Body of pancreas (tissue), 4 donors: ENCODE measurements around the gene COL6A2. TPM values are rescaled to one million over a fixed set of nuclear protein-coding genes. Genes with fewer than 3 reads are reported as not detected.
"Not testable (repeated sequence)": the region's sequence is repeated elsewhere in the genome, so short reads cannot be mapped to it uniquely, and the experiment has no call there.

Experiments
- ATAC-seq: fragments of 150-250 bp; one replicate; pipeline ENCODE4 v1.9.1; 2016
- DNase-seq, 4 donors: peaks; one replicate each; pipeline ENCODE4 v3.0.0-alpha.2; 2019
- H3K27ac ChIP-seq, 4 donors: fragments of 200-600 bp; sonication (generic); 1 replicate in 3 of 4; 2 replicates in 1 of 4; pipeline versions ENCODE4 v1.5.1 to v1.6.1; 2016 to 2019; ENCODE audit warnings: mild to moderate bottlenecking in 1 of 4, mixed read lengths in 1 of 4, moderate library complexity in 1 of 4
- H3K27me3 ChIP-seq, 2 donors: fragments of 200-600 bp; sonication (generic); one replicate each; pipeline ENCODE4 v1.6.0; 2016; ENCODE audit warnings: mild to moderate bottlenecking in 1 of 2
- H3K36me3 ChIP-seq, 2 donors: fragments of 200-600 bp; sonication (generic); replicated peaks in 1 of 2; 2 replicates each; pipeline ENCODE4 v1.5.1; 2016; ENCODE audit warnings: low read depth in 2 of 2; ENCODE audit not compliant: insufficient read depth in 1 of 2
- H3K4me1 ChIP-seq: fragments of 200-600 bp; sonication (generic); one replicate; pipeline ENCODE4 v1.6.0; 2016
- H3K4me3 ChIP-seq, 2 donors: fragments of 200-600 bp; sonication (generic); 1 replicate in 1 of 2; 2 replicates in 1 of 2; pipeline ENCODE4 v1.5.1; 2016 to 2019
- H3K9me3 ChIP-seq, 3 donors: fragments of 200-600 bp; sonication (generic); 1 replicate in 2 of 3; 2 replicates in 1 of 3; pipeline ENCODE4 v1.5.1; 2016
- POLR2A ChIP-seq, 3 donors: fragments of 450-650 bp; IDR thresholded peaks; one replicate each; pipeline ENCODE4 v1.6.1; 2016; ENCODE audit warnings: antibody characterized with exemption in 3 of 3, mild to moderate bottlenecking in 2 of 3
- WGBS, 2 donors: methylation state at CpG; one replicate each; pipeline ENCODE4 v1.1.5; 2017; 5-methylcytosine and 5-hydroxymethylcytosine counted together
- intact Hi-C: fragments of 100-400 bp; cut with DNase I; formaldehyde crosslinking; loops from one replicate; pipeline ENCODE4 v1.15.1; 2023
- small RNA-seq: library from RNA; depleted of rRNA; stranded (forward); fragments of <200 nt; gene quantifications from one replicate; pipeline ENCODE3, GENCODE V24; 2016
- total RNA-seq, 2 donors: library from RNA; depleted of rRNA; stranded (reverse); fragments of >200 nt; gene quantifications; one replicate each; pipeline ENCODE4 v1.1.0, GENCODE V29; 2016
- TF ChIP-seq, protein P1 (sequence below), 7 experiments: fragments of 450-650 bp in 4 of 7; fragments of 200-600 bp in 3 of 7; sonication (generic) in 3 of 7; IDR thresholded peaks; one replicate each; pipeline ENCODE4 v1.5.1; 2016 to 2019; ENCODE audit warnings: antibody characterized with exemption in 7 of 7

Gene COL6A2
- total RNA-seq, 2 donors from 2014 or later, result 72.1 to 339 TPM

DNA sequence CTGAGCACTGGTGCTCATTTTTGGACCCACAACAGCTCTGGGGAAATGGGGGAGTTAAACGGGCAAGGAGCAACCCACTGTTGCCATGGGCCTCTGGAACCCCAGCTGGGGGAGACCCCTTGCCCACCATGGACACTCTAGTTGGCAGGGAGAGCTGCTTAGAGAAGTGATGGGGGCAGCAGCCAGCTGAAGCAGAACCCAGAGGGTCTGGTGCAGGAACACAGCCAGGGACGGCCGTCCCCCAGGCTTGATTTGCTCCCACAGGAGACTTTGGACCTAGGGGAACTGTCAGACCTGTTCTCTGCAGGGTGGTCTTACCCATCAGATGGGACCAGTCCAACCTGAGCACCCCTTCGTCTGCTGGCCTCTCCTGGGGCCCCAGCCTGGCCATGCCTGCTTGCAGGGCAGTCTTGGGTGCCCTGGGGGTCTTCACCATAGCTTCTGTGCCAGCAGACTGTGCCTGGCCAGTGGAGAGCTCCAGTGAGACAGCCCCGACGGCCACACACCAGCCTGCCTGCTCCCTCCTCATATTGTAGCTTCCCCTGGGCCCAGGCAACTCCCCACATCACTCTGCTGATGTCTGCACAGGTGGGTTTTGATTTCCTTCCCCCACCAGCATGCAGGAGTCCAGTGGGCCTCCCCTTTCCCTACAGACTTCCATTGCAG lies 75.1 kb downstream of the COL6A2 start:
- TF ChIP-seq, protein P1, sequence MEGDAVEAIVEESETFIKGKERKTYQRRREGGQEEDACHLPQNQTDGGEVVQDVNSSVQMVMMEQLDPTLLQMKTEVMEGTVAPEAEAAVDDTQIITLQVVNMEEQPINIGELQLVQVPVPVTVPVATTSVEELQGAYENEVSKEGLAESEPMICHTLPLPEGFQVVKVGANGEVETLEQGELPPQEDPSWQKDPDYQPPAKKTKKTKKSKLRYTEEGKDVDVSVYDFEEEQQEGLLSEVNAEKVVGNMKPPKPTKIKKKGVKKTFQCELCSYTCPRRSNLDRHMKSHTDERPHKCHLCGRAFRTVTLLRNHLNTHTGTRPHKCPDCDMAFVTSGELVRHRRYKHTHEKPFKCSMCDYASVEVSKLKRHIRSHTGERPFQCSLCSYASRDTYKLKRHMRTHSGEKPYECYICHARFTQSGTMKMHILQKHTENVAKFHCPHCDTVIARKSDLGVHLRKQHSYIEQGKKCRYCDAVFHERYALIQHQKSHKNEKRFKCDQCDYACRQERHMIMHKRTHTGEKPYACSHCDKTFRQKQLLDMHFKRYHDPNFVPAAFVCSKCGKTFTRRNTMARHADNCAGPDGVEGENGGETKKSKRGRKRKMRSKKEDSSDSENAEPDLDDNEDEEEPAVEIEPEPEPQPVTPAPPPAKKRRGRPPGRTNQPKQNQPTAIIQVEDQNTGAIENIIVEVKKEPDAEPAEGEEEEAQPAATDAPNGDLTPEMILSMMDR (IDR thresholded peaks at IDR 0.05), result no peak
- no peak for TF ChIP-seq POLR2A (IDR thresholded peaks at IDR 0.05)
- no peaks in the 10 kb centered on the region for H3K9me3 ChIP-seq
- H3K4me3 ChIP-seq, result no peak overlapping the region
- intact Hi-C loops, result no loop called here
- DNase-seq (no peak), ATAC-seq (no peak)
- no peaks in the 10 kb centered on the region for H3K36me3 ChIP-seq
- H3K27me3 ChIP-seq, result no peaks in the 10 kb centered on the region
- H3K27ac ChIP-seq, result no peak overlapping the region
- WGBS, 2 donors, result 79% methylated on average over 6 of the region's 6 CpGs; no CpG with 5 or more reads in 1 of the 2 donors
- no peaks in the 10 kb centered on the region for H3K4me1 ChIP-seq

DNA sequence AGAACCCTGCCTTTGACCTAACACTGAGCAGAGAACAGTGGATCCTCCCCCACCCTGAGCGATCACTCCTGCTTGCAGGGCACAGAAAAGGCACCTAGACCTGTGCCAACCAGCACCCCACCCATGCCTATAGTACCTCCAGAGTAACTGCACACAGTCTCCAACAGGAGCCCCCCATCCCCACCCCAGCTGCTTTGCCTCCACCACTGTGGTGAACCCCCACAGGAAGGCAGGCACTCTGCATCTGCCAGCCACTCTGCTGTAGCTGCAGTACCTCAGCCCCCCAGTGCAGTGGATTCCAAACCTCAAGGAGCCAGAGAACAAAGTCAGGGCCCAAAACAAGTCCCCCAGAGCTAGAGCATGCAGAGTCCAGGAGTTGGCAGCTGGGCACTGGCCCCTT lies 75.7 kb downstream of the COL6A2 start:
- H3K4me3 ChIP-seq, result no peak overlapping the region
- whole genome bisulfite sequencing, 2 donors, result 100% methylated on average over 1 of the region's 1 CpG
- no peak for DNase-seq

GRCh38 chr21:46176443-46177129 lies 78.7 kb downstream of the COL6A2 start:
- H3K4me3 ChIP-seq, H3K36me3 ChIP-seq, ATAC-seq, DNase-seq, H3K27ac ChIP-seq, H3K4me1 ChIP-seq, intact Hi-C loops, H3K9me3 ChIP-seq, H3K27me3 ChIP-seq: not testable (repeated sequence)
- 85 to 92% methylated on average over 3 of the region's 3 CpGs for WGBS, 2 donors

More for the DNA sequence above, 75.7 kb downstream of the COL6A2 start:
- Histone ChIP-seq H3K27ac (no peak overlapping the region), H3K9me3 (no peaks in the 10 kb centered on the region), H3K27me3 (no peaks in the 10 kb centered on the region), H3K4me1 (no peaks in the 10 kb centered on the region), H3K36me3 (no peaks in the 10 kb centered on the region)
- TF ChIP-seq, protein P1 (IDR thresholded peaks at IDR 0.05), result no peak
- no peak for TF ChIP-seq POLR2A (IDR thresholded peaks at IDR 0.05)
- ATAC-seq, result no peak
- intact Hi-C loops, result no loop called here

- TF ChIP-seq POLR2A (IDR thresholded peaks at IDR 0.05), result no peak
- TF ChIP-seq, protein P1 (IDR thresholded peaks at IDR 0.05), result no peak
- H3K9me3 ChIP-seq, result no peaks in the 10 kb centered on the region
- H3K4me3 ChIP-seq, result no peak overlapping the region
- H3K27ac ChIP-seq, result no peak overlapping the region
- H3K36me3 ChIP-seq, result no peaks in the 10 kb centered on the region
- no peak for DNase-seq
- ATAC-seq, result no peak
- intact Hi-C loops, result no loop called here
- H3K27me3 ChIP-seq, result no peaks in the 10 kb centered on the region
- peaks cover 5% of the 10 kb centered on the region for H3K4me1 ChIP-seq
- WGBS, 2 donors, result 63 to 80% methylated on average over 4 of the region's 4 CpGs
These were observed 81.0 kb downstream of the COL6A2 start for GRCh38 chr21:46178961-46179360.

Small RNA genes lying within 50 kb of the gene (small RNA-seq; reads per million reads assigned to genes)
- not detected for gene PSMA6P3

Other genes with a start within 250 kb of the COL6A2 start
- 100 to 1,000 TPM; 112 to 314 TPM for gene COL6A1, start 116.3 kb upstream of the COL6A2 start, total RNA-seq
- gene FTCD, start 57.5 kb downstream of the COL6A2 start, total RNA-seq, result under 1 TPM in 1 of 2 donors, not detected in 1; 0.33 TPM
- 1 to 10 TPM; 4.4 to 9.6 TPM for gene SPATC1L, start 86.3 kb downstream of the COL6A2 start, total RNA-seq
- 10 to 100 TPM; 38.9 to 68.9 TPM for gene LSS, start 130.7 kb downstream of the COL6A2 start, total RNA-seq
- gene MCM3AP, start 187.5 kb downstream of the COL6A2 start, total RNA-seq, result 100 to 1,000 TPM in 1 of 2 donors, 10 to 100 TPM in 1; 52.7 to 102 TPM
- 10 to 100 TPM in 1 of 2 donors, 1 to 10 TPM in 1; 4.9 to 15.2 TPM for gene YBEY, start 188.2 kb downstream of the COL6A2 start, total RNA-seq
- 1 to 10 TPM; 1.6 TPM for gene C21orf58, start 225.8 kb downstream of the COL6A2 start, total RNA-seq
- gene PCNT, start 226.0 kb downstream of the COL6A2 start, total RNA-seq, result 10 to 100 TPM; 11.9 to 28.0 TPM